NCI-H460 (cell line): ENCODE measurements around the gene TSSK2. TPM values are rescaled to one million over a fixed set of nuclear protein-coding genes. Genes with fewer than 3 reads are reported as not detected.

ENCODE experiments used
- DNase-seq: peaks from one replicate; pipeline ENCODE4 v3.0.0-alpha.2; 2016; ENCODE audit warnings: low read depth; ENCODE audit errors: extremely low read depth
- total RNA-seq: library from RNA; depleted of rRNA; stranded (reverse); fragments of >200 nt; shearing (Covaris generic); gene quantifications from 2 replicates; pipeline ENCODE4 v1.2.3, GENCODE V29; 2014

The TSSK2 gene
- total RNA-seq, 1 experiment from 2014 or later: not detected

DNA sequence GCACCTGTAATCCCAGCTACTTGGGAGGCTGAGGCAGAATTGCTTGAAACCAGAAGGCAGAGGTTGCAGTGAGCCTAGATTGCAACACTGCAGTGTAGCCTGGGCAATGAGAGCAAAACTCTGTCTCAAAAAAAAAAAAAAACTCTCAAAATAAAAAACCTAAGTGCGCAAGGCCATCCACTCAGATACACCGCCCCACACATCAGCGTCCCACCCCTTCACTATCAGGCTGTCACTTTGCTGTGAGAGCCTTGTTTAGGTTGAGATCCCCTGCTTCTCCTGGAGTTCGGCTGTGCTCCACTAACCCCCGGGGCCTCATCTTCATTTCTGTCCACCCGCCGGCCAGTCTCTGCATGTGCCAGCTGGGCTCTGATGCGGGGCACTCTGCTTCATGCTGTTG is 35.3 kb downstream of the TSSK2 start:
- DNase-seq: no peak

DNA sequence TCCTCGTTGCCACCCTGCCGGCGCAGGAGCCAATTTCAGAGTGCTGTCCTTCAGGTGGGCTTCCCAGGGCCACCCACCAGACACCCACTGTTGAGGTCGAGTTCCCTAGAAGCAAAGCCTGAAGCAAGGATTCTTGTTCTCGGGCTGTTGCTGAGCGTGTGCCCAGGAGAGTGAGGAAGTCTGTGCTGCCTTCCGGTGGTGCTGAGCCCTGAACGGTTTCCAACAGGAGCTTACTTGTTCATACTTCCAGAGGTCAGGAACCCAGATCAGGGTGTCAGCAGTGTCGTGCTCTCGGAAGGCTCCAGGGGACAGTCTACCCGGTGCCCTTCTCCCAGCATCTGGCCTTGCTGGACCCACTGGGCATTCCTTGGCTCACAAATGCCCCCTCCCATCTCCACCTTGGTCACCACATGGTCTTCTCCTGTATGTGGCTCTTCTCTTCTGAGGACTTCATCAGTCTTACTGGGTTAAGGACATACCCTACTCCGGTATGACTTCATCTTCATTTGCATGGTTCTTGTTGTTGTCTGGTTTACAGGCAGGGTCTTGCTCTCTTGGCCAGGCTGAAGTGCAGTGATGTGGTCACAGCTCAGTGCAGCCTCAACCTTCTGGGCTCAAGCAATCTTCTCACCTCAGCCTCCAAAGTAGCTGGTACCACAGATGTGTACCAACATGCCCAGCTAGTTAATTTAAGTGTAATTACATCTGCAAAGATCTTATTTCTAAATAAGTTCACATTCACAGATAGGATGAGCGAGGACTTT is 36.2 kb downstream of the TSSK2 start:
- no peak for DNase-seq

DNA sequence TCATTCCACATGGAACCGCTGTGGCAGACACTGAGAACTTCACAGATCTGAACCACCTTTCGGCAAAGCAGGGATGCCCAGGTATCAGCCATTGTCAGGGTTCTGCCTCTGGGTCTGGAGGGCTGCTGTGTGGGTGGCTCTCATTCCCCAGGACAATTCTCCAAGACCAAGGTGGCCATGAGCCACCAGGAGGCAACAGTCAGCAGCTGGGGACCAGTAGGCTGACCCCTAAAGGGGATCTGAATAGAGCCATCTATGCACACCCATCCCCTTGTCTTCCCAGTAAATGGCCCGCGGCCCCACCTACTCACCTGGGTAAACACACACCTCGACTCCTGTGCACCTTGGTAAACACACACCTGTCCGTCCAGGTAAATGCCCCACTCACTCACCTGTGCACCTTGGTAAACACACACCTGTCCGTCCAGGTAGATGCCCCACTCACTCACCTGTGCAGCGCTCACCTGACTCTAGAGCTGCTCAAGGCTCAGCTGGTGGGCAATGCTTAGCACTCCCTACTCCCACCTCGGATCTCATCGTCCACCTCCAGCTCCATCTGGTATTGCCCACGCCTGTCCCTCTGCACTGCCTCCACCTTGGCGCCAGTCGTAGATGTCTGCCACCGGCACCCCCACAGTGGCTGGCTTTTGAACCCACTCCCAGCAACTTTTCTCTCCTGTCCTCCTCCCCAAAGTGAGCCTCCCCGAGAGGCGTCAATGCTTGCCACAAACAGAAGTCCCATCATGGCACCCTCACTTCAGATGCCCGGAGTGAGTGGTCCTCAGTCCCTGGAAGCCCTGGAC is 37.2 kb downstream of the TSSK2 start:
- no peak for DNase-seq

DNA sequence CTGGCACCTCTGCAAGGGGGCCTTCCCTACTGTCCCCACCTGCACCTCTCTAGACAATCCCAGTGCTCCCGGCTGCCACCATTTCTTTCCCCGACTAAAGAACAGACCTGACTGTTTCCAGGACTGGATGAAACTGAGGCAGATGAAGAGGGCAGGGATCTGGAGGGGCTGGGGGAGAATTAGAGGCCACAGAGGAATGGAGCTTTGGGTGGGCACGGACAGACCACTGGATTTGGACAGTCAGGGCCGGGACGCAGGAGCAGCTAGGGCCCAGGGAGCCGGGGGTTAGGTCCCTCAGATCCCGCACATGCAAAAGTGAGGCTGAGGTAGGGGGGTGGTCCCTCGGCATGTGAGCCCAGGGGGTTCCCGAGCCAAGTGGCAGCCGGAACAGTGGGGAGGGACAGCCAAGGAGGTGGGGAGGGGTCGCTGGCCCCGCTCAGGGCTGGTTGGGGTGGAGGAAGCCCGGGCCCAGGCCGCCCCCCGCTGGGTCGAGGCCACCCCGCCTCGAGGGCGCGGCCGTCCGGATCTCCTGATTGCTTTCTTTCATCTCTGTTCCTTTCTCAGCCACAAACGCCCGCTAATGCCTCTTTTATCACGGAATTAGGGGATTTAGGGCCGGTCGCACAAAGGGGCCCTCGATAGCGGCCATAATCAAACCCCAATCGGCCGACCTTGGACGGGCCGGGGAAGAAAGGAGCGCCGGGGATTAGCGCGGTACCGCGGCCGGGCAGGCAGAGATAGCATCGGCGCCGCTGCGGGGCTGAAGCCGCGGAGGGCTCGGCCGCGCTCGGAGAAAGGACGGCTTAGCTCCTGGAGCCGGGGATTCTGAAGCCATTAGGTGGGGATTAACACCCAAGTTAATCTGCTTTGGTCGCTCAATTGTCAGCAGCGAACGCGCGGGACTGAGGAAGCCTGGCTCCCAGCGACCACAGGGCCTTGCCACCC is 38.2 kb downstream of the TSSK2 start:
- no peak for DNase-seq

DNA sequence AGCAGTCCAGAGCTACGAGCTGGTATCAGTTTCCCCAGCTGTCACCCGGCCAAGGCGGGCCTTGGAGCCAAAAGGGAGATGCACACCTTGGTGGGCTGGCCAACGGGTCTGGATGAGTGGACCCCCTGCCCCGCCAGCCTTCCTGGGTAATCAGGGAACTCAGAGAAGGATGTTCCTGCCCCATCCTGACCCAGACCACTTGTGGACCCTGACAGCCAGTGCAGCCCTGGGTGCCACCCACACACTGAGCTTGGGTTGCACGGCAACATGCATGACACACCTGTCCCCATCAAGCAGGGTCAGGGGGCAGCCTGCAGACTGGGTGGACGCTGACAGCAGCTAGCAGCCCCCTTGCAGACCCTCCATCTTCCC is 38.8 kb downstream of the TSSK2 start:
- DNase-seq: no peak

DNA sequence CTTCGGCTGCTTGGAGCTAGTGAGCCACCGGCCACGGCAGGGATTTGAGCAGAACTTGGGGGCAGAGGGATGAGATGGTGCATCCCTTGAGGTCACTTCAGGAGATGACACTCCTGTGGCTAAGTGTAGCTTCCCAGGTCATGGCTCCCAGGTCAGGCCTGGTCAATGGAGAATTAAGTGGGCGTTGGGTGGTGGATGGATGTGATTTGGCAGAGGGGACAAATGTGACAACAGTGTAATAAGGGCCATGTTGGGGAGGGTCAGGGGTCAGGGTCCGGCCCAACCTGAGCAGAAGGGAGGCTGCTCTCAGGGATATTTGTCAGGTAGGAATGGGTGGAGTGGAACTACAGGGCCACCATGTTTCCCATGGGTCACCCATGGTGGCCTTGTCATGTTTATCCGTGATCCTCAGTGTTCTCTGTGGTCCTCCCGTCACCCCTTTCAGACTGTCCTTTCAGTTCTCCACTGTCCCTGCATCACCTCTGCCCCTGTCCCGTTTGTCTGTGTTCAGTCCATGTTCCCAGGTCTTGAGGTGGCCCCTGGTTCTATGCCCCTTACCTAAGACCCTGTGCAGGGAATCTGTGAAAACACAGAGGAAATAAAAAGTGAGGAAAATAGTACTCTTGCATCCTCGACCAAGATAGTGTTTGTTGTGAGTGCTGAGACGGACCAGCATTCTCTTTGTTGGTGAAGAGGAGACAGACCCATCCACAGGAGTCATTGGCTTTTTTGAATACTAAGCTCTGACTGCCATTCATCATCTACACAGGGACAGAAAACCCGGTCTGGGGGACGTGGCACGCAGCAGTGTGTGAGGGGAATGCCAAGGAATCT is 41.3 kb downstream of the TSSK2 start:
- DNase-seq: no peak

DNA sequence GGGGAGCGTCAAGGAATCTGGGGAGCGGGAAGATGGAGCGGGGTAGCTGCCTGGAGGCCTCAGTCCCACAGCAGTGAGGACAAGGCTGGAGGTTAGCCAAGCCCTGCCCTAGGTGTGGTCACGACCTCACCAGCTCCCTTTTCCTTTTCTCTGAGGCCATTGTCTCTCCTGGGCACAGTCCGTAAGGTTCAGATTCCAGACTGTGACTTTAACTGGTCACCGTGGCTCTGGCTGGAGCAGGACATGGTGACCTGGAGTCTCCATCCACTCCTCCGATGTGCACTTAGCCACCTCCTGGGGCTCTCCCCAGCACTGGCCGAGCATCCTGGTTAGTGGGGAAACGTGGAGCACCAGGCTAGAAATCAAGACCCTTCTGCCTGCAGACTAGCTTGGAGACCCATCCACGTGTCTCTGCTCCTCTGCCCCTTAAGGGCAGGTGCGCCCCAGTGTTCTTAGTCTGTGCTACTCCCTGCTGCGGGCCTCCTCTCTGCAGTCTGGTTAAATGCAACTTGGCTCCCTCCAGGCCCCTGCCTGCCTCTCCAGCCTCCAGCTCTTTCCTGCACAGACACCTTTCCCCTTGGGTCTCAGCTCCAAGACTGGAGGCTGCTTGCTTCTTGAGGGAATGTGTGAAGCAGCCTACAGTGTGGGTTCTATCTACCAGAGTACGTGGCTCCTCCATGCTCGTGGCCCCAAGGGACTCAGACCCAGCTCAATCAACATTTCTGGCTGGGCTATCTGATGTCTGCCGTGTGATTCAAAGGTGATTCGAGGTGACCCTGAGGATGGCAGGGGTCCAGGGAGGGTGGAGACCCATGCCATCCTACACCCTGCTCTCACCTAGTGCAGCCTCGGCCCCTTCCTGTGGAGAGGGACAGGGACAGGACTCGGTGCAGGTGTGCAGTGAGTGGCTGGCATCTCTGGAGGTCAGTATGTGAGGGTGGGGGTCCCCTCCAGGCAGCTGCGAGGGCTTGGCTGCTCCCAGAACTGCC is 42.2 kb downstream of the TSSK2 start:
- no peak for DNase-seq

DNA sequence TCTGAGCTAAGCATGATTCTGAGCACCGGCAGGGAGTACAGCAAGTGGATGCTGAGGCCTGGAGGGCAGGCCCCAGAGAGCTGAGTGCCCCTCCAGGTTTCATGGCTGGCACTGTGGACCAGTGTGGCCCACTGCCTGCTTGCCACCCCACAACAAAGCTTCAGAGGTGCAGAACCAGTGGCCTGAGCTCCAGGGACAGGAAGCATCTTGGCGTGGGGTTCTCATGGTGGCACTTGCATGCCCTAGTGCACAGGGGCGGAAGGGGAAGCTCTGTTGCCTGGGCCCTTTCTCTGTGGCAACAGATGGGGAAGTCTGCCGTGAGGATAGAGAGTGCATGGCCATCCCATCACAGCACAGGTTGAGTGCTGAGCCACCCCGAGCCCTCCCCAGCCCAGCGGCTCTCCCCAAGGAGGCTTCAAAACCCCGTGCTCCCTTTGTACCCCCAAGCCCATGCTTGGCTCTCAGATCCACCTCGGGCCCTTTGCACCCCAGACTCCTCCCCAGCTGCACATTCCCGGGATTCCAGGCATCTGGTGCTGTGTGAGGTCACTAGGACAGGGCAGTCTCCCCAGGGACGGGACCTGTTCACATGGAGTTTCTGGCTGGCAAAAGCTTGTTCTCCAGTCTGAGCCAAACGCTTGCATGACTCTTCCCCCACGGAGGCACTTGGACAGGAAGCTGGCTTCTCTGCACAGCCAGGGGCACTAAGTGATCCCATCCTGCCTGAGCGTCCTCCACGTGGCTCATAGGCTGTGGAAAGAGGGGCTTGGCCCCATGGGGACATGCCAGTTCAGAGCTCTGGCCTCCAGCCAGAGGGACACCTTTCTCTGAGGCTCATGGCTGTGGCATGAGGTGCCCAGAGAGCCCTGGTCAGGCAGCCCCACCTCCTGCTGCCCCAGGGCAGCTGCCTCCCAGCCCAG is 43.3 kb downstream of the TSSK2 start:
- no peak for DNase-seq

DNA sequence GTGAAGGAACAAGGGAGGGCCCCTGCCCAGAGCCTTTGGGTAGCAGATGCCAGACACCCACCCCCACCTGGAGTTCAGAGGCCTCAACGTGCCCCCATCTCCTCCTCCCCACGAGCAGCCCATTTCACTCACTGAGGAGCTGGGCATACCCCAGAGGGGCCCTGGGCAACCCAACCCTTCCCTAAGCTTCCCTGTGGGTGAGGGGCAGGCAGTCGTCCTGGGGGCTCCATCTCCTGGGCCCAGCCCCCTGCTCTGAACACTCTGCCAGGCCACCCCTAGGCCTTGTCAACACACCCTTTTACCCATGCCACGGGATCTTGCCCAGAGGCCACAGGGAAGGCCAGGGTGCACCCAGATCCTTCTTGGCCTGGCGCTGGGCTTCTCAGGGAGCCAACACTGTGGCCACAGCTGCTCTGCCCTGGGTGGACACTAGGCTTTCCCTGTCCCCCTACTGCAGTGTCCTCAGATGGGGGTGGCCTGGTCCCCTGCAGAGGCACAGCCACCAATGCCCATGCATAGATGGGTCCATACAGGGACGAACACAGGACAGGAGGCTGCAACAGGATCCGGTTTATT is 44.0 kb downstream of the TSSK2 start:
- no peak for DNase-seq

DNA sequence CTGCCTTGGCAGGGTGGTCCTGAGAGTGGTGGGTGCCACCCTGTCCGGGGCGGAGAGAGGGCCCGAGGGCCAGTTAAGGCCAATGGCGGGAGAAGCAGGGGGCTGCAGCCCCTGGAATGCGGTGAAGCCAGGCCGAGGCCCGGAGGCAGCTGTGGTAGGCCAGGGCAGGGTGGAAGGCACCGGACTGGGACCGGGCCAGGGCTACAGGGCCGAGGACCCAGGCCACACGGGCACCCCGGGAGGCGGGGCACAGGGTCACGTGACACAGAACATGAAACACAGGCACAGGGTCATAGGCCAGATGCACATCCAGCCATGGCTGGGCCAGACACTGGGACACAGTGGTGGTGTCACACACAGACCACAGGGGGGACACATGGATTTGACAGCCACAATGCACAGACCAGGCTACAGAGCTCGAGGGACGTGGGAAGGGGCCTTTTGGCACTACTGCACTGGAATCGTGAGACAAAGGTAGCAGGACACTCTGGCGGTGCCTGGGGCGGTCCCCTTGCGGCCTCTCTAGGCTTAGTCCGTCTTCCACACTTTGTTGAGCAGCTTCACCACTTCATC is 44.6 kb downstream of the TSSK2 start:
- DNase-seq: no peak

DNA sequence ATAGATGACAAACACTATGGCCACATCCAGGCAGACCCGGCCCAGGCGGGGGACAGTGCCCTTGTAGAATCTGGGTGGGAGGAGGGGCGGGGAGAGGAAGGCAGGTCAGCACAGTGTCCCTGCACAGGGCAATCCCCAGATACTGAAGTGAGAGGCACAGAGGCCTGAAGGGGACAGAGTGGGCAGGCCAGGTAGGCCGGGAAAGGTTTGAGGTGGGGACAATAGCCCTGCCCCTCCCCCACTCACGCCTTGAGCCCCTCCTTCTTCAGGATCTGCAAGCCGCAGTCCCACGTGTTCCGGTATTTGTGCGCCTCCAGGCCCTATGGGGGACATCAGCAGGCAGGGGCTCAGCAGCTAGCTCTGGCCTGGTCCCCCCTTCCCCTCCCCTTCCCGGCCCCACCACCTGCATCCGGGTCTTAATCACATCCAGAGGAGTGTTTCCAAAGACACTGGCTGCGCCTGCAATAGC is 45.1 kb downstream of the TSSK2 start:
- DNase-seq: no peak

DNA sequence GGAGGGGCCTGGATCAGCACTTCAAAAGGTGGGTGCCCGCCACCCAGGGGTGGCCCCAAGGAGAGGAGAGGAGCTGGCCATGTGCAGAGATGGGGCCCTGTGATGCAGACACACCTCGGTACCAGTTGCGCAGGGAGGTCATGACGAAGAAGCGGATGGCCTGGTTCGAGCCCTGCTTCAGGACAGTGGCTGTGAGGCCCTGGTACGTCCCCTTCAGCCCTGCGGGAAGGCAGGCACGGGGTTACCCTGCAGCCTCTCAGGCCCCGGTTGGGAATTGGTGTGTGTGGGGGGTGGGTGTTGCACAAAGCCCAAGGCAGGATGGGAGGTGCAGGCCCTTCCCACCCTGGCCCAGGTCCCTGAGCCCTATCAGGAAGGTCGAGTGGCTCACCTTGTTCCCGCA is 45.6 kb downstream of the TSSK2 start:
- no peak for DNase-seq

DNA sequence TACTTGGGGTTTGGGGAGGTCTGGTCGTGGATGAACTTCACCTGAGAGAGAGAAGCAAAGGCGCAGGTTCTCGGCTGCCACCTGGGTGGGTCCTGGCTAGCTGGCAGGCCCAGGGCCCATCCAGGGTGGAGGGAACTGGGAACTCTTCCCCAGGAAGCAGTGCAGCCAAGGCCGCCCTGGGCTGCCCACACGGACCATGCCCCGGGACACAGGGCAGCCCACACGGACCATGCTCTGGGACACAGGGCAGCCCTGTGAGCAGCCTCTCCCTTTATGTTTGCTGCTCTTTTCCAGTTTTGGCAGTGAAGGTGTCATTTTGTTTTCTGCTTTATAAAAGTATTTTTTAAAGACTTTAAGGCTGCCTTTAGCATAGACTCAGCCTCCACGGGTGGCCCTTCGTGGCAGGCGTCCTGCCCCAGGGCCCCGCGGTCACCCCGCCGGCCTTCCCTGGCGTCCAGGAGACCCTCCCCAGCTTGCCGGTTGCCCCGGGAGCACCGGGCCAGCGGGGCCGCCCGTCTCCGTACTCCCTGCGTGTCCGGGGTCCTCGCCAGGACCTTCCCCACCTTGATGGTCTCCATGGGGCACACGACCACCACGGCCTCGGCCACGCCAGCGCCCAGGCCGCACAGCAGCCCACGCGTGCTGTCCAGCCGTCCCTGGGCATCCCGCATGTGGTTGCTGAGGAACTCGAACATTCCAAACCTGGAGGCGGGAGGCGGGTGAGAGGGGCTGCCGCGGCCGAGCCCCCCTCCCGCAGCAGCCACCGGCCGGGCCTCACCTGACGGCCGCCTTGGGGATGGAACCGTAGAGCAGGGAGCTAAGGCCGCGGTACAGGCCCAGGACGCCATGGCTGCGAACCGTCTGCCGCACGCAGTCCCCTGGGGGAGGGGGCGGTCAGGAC is 46.3 kb downstream of the TSSK2 start:
- no peak for DNase-seq

DNA sequence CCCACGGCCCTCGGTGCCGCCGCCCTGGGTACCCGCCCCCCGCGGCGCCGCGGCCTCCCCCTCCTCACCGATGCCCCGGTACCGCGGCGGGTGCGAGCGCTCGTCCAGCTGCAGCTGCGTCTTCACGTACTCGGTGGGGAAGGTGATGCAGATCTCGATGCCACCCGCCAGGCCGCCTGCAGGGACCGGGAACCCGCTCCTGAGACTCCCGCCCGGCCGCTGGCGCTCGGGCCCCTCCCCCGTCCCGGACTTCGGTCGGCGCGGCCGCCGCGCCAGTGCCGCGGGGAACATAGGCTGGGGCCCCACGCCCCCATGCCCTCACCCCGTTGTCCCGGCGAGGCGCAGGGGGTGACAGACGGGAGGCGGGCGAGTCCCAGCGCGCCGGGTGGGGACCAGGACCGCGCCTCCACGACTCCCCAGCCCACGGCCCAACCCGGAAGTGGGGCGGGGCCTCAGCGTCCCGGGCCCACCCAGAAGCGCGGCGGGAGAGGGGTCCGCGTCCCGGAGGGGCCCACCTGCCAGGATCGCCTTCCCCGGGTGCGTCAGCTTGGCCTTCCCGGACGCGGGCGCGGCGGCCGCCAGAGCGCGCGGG is 47.1 kb downstream of the TSSK2 start:
- DNase-seq: no peak

DNA sequence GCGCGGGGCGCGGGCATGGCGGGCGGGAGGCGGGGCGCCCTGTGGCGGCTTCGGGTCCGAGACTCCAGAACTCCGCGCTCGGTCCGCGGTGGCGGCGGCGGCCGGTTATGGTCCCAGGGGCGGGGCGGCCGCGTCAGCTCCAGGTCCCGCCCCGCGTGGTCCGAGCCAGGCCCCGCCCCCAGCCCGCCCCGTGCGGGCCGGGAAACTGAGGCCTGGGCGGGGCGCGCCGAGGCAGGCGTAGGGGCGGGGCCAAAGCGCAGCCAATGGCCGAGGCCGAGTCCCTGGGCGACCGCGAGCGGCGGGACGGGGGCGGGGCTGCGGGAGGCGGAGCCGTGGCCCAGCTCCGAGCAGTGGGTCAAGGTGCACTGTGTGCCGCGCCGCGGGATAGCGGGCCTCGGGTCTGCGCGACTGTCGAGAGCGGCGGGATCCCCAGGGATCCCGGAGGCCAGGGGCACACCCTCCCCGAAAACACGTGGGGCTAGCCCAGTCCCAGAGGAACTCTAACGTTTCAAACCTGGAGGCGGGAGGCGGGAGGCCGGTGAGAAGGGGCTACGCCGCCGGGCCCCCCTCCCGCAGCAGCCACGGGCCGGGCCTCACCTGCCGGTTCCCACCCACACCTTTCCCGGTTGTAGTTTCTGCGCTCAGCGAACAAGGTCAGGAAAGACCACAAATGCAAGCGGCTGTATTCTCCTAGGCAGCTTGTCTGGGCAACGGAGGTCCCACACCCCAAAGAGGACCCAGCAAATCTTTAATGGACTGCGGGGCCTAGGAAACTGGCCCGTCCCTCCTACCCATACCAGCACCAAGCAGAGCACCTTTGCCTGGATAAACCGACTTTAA is 47.8 kb downstream of the TSSK2 start, which contains the start of gene SLC25A1:
Gene SLC25A1, minus strand, starts transcription at position 80 of the 840 bp plus-strand sequence. Its CDS starts 63 bp downstream, at position 17.
- DNase-seq: peak; percentile 85
